SK-N-MC (cell line): ENCODE data around the gene PCDH15.

Experiments used
- DNase-seq: peaks from one replicate; pipeline ENCODE4 v3.0.0-alpha.2; 2011; ENCODE audit warnings: low read depth, low spot score
- H3K27ac ChIP-seq: fragments of 200-600 bp; sonication (generic); 2 replicates; pipeline ENCODE4 v1.5.1; 2016; ENCODE audit warnings: mixed run types
- H3K36me3 ChIP-seq: fragments of 200-600 bp; sonication (generic); 2 replicates; pipeline ENCODE4 v1.6.1; 2017; ENCODE audit warnings: antibody characterized with exemption, low read length, mixed read lengths; ENCODE audit not compliant: insufficient read depth
- H3K4me3 ChIP-seq: fragments of 200-600 bp; sonication (generic); 2 replicates; pipeline ENCODE4 v1.5.1; 2016
- H3K9ac ChIP-seq: fragments of 200-600 bp; sonication (generic); 2 replicates; pipeline ENCODE4 v1.8.0; 2017; ENCODE audit warnings: mixed run types, mixed read lengths; ENCODE audit not compliant: insufficient read length
- H3K9me3 ChIP-seq: fragments of 200-600 bp; sonication (generic); 2 replicates; pipeline ENCODE4 v1.6.1; 2017; ENCODE audit warnings: low read depth, mild to moderate bottlenecking, antibody characterized with exemption, low read length, moderate library complexity, mixed read lengths
- EZH2 ChIP-seq: fragments of 200-600 bp; sonication (generic); IDR thresholded peaks from one replicate; pipeline ENCODE4 v1.6.1; 2017; ENCODE audit warnings: antibody characterized with exemption
- FOXP2 ChIP-seq: optimal IDR thresholded peaks from 2 replicates; pipeline ENCODE3; 2011; ENCODE audit warnings: mild to moderate bottlenecking, moderate library complexity; ENCODE audit not compliant: insufficient read depth; ENCODE audit errors: extremely low read length, control extremely low read depth
- POLR2AphosphoS5 ChIP-seq: IDR thresholded peaks from 2 replicates; pipeline ENCODE4 v1.6.1; 2012; ENCODE audit warnings: mild to moderate bottlenecking, low read depth, low read length, borderline replicate concordance

The PCDH15 gene

DNA sequence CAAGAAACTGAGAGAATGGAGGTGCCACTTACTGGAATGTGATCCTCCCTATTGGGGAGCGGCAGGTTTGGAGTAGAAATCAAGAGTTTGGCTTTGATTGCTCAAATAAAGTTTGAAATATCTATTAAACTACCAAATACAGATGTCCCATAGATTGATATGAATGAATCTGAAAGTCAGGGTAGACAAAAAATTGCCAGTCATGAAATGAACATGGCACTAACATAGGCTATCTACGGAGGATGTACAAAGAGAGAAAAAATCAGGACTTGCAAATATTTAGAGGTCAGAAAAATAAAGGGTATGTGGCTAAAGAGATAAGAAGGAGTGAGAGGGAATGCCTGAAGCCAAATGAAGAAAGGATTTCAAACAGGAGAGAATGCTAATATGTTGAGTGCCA, 119.9 kb downstream of the PCDH15 start:
- no peaks in the 10 kb centered on the region for H3K9me3 ChIP-seq
- H3K36me3 ChIP-seq, result no peaks in the 10 kb centered on the region
- H3K4me3 ChIP-seq, result no peak overlapping the region
- TF ChIP-seq POLR2AphosphoS5 (no peak), EZH2 (no peak), FOXP2 (no peak)
- H3K27ac ChIP-seq, result no peak overlapping the region
- DNase-seq, result no peak
- H3K9ac ChIP-seq, result no peak overlapping the region

DNA sequence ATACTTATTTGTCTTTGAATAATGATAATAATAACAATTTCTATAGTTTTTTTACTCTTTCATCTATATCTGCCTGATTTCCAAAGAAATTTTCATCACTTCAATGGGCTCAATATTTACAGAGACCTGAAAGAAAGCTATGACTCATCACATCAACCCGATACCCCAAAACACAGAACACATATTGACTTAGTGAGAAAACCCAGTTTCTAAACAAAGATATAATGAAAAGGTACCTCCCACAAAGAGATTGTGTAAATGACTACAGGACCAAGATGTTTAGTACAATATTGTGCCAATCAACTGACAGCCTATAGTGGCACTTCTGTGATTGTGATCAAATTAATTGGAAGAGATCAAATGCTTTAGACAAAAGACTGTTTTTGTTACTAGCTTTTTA, 133.9 kb downstream of the PCDH15 start:
- TF ChIP-seq POLR2AphosphoS5 (no peak), FOXP2 (no peak), EZH2 (no peak)
- Histone ChIP-seq H3K4me3 (no peak overlapping the region), H3K27ac (no peak overlapping the region), H3K36me3 (no peaks in the 10 kb centered on the region), H3K9ac (no peak overlapping the region), H3K9me3 (no peaks in the 10 kb centered on the region)
- DNase-seq, result no peak

DNA sequence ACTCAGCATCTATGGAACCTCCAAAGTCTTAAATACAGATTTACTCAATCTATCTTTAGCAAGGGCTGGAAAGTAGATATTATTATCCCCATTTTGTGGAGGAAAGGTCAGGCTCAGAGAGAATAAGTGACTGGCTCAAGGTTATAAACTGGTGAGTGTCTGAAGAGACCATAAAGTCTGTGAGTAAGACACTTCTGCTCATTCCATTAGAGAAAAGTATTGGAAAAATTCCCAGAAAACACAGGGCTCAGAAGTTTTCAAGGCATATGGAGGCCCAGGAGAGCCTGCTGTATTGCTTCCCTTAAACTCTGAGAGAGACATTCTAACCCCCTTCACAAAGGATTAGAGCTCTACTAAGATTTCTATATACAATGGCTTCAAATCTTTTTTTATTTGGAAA, 134.8 kb downstream of the PCDH15 start:
- Histone ChIP-seq H3K36me3 (no peaks in the 10 kb centered on the region), H3K9me3 (no peaks in the 10 kb centered on the region), H3K4me3 (no peak overlapping the region), H3K27ac (no peak overlapping the region), H3K9ac (no peak overlapping the region)
- no peak for DNase-seq
- no peak for TF ChIP-seq EZH2
- no peak for TF ChIP-seq FOXP2
- no peak for TF ChIP-seq POLR2AphosphoS5

DNA sequence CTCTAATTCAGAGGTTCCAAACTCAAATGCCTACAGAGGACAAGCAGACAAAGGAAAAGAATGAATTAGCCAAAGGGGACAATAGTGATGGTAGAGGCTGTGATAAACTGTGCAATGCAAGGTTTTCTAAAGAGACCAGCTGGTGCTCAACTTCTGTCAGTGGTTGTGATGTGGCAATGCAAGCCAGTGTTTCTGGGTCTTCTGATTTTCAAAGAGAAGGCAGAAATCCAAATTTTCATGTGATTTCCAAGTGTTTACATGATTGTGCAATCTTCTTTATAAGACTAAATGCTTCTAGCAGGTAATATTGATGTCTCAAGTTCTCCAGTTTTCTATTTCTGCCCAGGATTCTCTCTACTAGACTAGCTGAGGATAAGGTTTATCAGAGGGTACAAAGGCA, 135.9 kb downstream of the PCDH15 start:
- no peak overlapping the region for H3K9ac ChIP-seq
- H3K27ac ChIP-seq, result no peak overlapping the region
- TF ChIP-seq FOXP2 (no peak), POLR2AphosphoS5 (no peak), EZH2 (no peak)
- no peak for DNase-seq
- H3K9me3 ChIP-seq, result no peaks in the 10 kb centered on the region
- H3K36me3 ChIP-seq, result no peaks in the 10 kb centered on the region
- H3K4me3 ChIP-seq, result no peak overlapping the region

DNA sequence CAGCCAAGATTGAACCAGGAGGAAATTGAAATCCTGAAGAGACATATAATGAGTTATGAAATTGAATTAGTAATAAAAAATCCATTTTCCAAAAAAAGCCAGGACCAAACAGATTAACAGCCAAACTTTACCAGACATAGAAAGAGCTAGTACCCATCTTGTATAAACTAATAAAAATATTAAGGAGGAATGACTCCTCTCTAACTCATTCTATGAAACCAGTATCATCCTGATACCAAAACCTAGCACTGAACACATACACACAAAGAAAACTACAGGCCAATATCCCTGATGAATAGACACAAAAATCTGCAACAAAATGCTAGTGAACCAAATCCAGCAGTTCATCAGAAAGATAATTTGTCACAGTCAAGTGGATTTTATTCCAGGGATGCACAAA, 140.6 kb downstream of the PCDH15 start:
- no peaks in the 10 kb centered on the region for H3K36me3 ChIP-seq
- H3K4me3 ChIP-seq, result no peak overlapping the region
- TF ChIP-seq FOXP2 (no peak), EZH2 (no peak), POLR2AphosphoS5 (no peak)
- no peak overlapping the region for H3K27ac ChIP-seq
- no peak overlapping the region for H3K9ac ChIP-seq
- no peak for DNase-seq
- H3K9me3 ChIP-seq, result no peaks in the 10 kb centered on the region

DNA sequence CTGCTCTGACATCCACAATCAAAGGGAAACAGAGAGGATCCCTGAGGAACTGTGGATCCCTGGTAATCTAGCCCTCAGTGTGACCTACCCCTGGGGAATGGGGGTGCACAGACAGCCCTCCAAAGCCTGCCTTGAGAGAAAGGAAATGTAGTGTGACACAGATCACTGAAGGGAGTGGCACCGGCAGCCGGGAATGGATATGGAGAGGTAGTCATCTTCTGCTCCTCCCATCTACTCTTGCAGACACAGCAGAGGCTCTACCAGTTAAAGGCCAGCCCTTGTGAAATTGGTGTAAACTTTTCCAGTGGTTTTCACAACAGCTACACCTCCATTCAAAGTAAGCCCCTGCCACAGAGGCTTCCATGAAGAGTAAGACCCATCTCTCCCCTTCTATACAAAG, 144.4 kb downstream of the PCDH15 start:
- no peak for DNase-seq
- H3K9me3 ChIP-seq, result no peaks in the 10 kb centered on the region

DNA sequence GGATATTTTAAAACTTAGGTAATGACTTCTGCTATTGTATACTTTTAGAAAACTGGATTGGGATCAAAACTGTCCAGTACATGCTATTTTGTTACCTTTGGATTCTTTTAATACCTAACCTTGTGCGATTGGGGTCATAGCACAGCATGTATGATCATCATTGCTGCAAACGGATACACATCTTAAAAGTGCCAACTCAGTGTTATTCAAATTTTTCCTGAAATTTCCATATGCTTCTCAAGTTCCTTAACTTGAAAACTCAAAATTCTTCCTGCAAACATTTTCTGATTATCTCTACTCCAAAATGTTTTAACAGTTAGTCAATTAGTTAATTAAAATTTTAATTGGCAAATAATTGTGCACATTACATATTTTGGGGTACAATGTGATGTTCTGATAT, 147.5 kb downstream of the PCDH15 start:
- DNase-seq, result no peak
- TF ChIP-seq EZH2, result no peak
- no peak for TF ChIP-seq FOXP2
- TF ChIP-seq POLR2AphosphoS5, result no peak
- no peak overlapping the region for H3K9ac ChIP-seq
- no peak overlapping the region for H3K4me3 ChIP-seq
- H3K36me3 ChIP-seq, result no peaks in the 10 kb centered on the region
- no peaks in the 10 kb centered on the region for H3K9me3 ChIP-seq
- no peak overlapping the region for H3K27ac ChIP-seq

More for the DNA sequence above, 144.4 kb downstream of the PCDH15 start:
- Histone ChIP-seq H3K4me3 (no peak overlapping the region), H3K27ac (no peak overlapping the region), H3K36me3 (no peaks in the 10 kb centered on the region), H3K9ac (no peak overlapping the region)
- no peak for TF ChIP-seq FOXP2
- no peak for TF ChIP-seq POLR2AphosphoS5
- TF ChIP-seq EZH2, result no peak

DNA sequence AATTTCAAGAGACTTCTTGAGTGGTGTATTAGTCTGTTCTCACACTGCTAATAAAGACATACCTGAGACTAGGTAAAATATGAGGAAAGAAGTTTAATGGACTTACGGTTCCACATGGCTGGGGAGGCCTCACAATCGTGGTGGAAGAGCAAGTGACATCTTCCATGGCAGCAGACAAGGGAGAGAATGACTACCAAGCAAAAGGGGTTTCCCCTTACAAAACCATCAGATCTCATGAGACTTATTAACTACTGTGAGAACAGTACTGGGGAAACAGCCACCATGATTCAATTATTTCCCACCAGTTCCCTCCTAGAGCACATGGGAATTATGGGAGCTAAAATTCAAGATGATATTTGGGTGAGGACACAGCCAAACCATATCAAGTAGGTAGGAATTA, 150.5 kb downstream of the PCDH15 start:
- H3K4me3 ChIP-seq, result no peak overlapping the region
- H3K27ac ChIP-seq, result no peak overlapping the region
- no peaks in the 10 kb centered on the region for H3K9me3 ChIP-seq
- H3K36me3 ChIP-seq, result no peaks in the 10 kb centered on the region
- no peak for TF ChIP-seq EZH2
- H3K9ac ChIP-seq, result no peak overlapping the region
- DNase-seq, result no peak

DNA sequence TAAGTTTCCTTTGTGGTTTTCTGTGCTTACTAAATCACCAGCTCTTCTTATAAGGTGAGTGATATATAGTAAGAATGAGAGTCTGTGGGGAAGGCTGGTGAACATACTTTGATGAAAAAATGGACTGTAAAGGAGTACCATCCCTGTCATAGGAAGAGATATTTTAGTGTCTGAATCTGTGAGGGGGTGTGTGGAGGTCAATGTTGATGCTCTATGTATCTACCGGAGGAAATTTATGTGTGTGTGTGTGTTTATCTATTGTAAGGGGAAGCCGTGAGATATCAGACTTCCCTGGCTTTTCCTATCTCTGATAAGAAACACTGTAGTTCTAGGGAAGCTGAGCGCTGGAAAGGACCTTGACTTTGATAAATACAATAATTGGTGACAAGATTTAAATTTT, 179.0 kb downstream of the PCDH15 start:
- peak overlapping the region; percentile 48; the same call in 1 of the 2 replicates for H3K27ac ChIP-seq
- no peaks in the 10 kb centered on the region for H3K36me3 ChIP-seq
- H3K4me3 ChIP-seq, result peak overlapping the region; percentile 70
- no peak for DNase-seq
- H3K9ac ChIP-seq, result peak overlapping the region; percentile 58
- TF ChIP-seq POLR2AphosphoS5 (no peak), FOXP2 (no peak), EZH2 (no peak)
- no peaks in the 10 kb centered on the region for H3K9me3 ChIP-seq

DNA sequence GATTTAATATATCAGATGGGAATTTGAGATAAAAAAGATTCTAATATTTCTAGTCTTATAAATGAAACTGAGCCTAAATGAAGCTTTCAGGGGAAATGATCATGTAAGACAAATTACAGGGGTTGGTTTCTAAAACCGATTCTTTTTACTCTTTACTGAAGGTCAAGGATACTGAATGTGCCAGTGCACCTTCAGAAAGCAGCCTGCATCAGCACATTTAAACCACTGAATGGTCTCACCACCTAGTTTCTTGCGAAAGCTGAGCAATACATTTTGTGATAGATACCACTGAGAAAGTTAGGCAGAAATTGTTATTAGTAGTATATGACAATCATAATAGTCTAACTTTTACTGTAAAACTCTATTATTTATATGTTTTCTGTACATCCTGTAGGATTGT, 180.7 kb downstream of the PCDH15 start:
- Histone ChIP-seq H3K9ac (no peak overlapping the region), H3K9me3 (no peaks in the 10 kb centered on the region), H3K4me3 (no peak overlapping the region), H3K36me3 (no peaks in the 10 kb centered on the region), H3K27ac (no peak overlapping the region)
- DNase-seq, result no peak
- TF ChIP-seq EZH2, result no peak
- TF ChIP-seq FOXP2, result no peak
- no peak for TF ChIP-seq POLR2AphosphoS5
